ENCODE results near the gene HAAO.

Gene HAAO

GRCh38 chr2:42812899-42813479 is 20.6 kb upstream of the HAAO start:
- DNase-seq: no peak

GRCh38 chr2:42810971-42811811 is 18.8 kb upstream of the HAAO start:
- no peak for DNase-seq

DNA sequence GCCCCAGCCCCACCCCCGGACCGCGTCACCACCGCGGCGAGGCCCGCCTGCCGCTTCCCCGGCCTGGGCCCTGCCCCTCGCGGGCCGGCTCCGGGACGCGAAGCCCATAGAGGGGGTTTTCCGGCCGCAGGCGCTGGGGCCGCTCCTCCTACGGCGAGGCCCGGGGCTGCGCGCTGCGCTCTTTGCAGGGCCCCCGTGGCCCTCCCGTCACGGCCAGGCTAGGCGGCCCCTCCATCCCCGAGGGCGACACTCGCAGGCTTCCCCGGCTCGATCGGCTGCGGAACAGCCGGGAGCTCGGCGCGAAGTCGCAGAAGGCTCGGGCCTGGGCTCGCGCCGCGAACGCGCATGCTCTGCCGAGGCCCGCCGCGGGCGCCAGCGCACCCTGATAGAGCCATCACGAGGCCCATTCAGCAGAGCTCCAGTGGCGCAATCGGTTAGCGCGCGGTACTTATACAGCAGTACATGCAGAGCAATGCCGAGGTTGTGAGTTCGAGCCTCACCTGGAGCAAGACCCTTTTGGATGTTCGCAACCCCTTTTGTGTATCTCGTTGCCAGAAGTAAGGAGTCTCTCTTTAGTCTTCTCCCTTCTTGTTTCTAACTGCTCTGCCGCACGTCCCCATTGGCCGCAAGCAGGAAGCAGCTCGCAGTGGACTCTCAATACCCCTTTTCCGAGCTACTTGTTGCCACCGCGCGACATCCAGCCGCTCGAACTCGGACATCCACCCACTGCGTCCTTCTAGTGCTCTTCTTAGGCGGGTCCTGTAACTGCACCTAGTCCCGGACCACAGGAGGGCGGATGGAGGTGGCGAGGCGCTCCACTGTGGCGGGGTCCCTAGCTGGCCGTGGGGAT is 18.0 kb upstream of the HAAO start:
- DNase-seq: peak; percentile 47

DNA sequence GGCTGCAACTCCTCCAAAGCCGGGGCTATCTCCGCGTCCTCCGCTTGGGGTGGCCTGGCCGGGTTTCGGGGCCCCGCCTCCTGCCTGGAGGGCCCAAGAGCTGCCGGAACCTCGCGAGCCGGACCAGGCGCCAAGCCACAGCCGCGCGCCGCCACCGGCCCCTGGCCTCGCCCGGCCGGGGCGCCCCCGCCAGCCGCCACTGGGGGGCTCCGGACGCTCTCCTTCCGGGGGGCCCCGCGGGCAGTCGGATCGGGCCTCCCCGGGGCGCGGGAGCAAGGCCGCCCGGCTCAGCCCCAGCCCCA is 17.4 kb upstream of the HAAO start:
- no peak for DNase-seq

- DNase-seq: no peak
Observed at GRCh38 chr2:42809131-42809818, 16.9 kb upstream of the HAAO start.

- DNase-seq: no peak
Observed at GRCh38 chr2:42808301-42808700, 15.9 kb upstream of the HAAO start.

- DNase-seq: no peak
Observed at GRCh38 chr2:42806786-42807185, 14.4 kb upstream of the HAAO start.

DNA sequence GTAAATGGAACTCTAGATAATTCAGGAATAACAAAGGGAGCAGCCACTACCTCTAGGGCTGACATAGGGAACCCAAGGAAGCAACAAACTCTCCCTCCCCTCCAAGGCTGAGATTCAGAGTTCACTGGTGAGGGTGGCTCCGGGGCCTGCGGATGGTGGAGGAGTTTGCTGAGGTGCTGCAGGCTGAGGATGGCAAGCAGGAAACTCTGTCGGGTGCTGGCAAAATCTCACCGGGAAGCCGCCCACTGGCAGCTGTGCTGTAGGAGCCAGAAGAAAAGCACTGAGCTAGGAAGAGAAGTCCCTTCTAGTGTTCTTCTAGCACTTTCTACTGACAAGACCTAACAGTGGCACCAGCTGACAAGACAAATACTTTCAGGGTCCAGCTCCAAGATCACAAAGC is 12.5 kb upstream of the HAAO start:
- DNase-seq: no peak

DNA sequence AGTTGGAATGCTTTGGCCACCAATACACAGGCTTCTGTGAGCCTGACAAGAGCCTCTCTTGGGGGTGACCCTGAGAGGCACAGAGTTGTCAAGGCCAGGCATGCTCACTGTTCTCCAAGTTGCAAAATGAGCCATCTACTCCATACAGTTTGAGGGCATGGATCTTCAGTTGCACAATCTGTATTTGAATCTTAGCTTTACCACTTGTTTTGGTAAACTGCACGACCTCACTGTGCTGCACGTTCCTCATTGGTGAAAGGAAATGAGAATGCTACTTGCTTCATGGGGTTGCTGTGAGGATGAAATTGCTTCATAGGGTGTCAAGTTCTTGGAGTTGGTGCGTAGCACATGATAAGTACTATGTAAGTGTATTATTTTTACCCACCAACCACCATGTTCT is 12.0 kb upstream of the HAAO start:
- no peak for DNase-seq

DNA sequence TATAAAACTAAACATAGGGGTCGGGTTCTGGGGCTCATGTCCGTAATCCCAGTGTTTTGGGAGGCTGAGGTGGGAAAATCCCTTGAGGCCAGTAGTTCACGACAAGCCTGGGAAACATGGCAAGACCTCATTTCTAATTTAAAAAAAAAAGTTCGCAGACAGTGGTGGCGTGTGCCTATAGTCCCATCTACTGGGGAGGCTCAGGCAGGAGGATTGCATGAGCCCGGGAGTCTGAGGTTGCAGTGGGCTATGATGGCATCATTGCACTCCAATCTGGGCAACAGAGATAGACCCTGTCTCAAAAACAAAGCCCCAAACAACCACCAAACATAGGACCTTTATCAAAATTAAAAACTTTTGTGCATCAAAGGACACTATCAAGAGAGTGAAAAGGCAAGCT is 9.8 kb upstream of the HAAO start:
- no peak for DNase-seq

GRCh38 chr2:42801381-42801780 is 9.0 kb upstream of the HAAO start:
- DNase-seq: no peak

- no peak for DNase-seq
Observed at GRCh38 chr2:42800981-42801380, 8.6 kb upstream of the HAAO start.

DNA sequence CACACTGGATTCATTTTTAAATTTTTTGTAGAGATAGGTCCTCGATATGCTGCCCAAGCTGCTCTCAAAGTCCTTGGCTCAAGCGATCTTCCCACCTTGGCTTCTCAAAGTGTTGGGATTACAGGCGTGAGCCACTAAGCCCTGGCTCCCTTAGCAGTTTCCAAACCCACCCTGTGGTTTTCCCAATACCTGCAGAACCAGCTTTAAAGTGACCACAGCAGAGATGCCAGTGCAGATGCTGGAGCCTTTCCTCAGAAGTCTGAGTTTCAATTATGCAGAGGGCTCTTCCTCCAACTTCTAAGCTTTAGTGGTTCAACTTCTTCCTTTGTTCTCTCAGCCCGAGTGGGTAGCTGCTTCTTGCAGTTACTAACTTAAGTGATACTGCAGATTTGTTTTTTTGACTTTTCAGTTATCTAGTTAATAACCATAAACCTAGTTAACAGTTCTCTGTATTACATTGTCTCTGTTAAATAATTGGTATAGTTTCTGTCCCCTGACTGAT is 8.1 kb upstream of the HAAO start:
- no peak for DNase-seq

GRCh38 chr2:42799881-42800280 is 7.5 kb upstream of the HAAO start:
- no peak for DNase-seq

GRCh38 chr2:42797281-42797680 is 4.9 kb upstream of the HAAO start:
- no peak for DNase-seq

DNA sequence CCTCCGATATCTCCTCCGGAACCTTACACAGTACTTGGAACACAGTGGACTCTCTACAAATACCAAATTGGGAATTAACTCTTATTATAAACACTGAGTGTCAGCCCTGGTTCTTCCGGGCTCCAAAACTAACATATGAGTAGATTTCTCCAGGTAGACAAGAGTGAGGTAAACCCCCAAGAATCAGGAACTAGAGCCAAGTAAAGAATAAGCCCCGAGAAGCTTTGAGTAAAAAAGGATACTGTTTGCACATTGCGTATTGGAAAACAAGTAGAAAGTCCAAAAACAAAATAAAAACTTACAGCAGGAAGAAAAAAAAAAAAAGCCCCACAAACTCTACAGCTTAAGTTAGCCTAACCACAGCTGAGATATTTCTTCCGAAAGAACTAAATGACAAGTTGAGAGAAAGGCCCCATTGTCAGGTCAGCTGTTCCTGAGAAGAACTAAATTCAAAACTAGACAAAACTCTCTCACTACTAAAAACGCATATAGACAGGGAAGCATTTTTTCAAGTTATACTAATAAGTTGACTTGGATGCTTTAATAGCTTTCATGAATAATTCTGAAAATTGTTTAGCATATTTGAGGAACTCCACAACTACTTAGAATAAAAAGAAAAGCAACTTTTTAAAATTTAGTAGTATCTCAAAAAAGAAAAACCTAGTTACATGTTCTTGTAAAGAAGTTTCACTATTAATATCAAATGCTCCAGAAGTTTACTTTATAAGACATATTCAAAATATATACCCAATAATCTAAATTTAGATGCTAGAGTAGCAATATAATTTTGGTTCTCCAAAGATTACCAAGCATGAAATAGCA is 4.3 kb upstream of the HAAO start:
- no peak for DNase-seq

GRCh38 chr2:42795841-42796301 is 3.5 kb upstream of the HAAO start:
- DNase-seq: no peak

GRCh38 chr2:42795275-42795674 is 2.9 kb upstream of the HAAO start:
- no peak for DNase-seq

GRCh38 chr2:42794271-42795046 is 2.1 kb upstream of the HAAO start:
- no peak for DNase-seq

DNA sequence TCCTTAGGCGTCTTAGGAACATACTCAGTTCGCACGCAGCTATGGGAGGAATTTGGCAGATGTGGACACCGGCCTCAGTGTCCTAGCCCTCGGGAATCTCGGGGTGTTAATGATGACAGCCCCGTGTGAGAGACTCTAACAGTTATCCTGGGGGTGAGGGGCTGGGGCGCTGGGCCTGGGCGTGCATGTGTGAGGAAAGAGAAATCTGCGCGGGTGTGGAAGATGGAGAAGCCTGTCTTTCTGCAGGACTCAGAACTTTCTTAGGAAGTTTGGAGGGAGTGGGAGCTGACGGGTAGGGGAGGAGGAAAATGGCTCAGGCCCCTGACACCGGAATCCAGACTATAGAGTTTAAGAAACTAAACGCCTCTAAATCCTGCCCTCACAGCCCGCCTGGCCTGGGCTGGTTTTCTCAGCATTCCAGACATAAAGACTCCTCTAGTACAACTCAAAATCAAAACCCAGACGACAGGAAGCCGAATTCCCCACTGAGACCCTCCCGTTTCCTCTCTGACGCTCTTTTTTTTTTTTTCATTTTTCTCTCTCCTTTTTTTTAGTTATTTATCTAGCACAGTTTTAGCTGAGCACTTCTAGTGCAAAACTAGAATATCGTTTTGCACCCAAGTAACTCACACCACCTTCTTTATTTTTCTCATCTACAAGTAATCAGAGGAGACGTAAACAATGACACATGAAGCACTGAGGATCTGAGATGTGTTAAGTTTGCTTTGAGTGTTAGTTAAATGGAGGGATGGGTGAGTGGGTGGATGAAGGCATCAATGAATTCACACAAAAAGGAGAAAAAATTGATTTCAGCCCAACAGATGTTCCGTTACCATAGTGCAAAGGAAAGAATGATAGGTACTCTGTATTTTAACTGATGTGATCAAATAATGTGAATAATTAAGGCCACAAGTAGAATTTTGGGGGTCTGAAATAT is 1.2 kb upstream of the HAAO start:
- no peak for DNase-seq
